Activated CD4-positive, CD25-positive, alpha-beta regulatory T cell treated with anti-CD3 and anti-CD28 coated beads, Interleukin-2, amount 50 U/mL, for 72 hours (primary cell): ENCODE results near the gene EIF6.

Experiments
- DNase-seq: peaks from one replicate; pipeline ENCODE4 v3.0.0; 2021

Gene EIF6

DNA sequence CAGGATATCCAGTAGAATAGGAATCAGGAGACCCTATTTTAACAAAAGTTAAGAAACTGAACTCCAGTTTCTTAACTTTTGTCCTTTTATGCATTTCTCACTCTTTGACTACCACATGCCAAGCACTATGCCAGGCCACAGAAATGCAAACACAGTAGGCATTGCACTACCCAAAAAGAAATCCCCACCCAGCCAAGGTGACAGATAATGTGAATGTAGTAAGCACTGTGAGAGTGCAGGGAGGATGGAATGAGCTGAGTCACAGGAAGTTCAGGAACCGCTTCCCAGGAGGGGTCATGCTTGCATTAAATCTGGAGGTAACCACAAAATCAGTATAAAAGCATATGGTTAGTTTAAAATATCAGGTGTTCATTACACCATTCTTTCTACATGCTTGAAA, 27.7 kb upstream of the EIF6 start:
- DNase-seq, result no peak

DNA sequence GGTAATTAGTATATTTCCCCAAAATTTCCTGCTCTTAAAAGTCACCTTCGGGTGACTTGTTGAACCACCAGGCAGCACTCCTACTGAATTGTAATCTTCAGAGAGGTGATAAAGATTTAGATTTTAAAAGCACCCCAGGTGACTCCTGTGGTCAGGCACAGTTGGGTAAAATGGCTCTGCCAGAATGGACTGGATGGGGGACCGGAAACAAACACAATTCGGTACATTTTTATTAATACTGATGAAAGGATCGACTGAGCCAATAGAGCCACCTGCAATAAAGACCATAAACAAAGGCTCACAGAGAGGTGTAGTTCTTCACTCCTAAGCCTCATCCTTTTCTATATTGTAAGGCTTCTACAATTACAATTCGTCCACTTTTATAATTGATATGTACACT, 27.2 kb upstream of the EIF6 start:
- DNase-seq, result no peak

DNA sequence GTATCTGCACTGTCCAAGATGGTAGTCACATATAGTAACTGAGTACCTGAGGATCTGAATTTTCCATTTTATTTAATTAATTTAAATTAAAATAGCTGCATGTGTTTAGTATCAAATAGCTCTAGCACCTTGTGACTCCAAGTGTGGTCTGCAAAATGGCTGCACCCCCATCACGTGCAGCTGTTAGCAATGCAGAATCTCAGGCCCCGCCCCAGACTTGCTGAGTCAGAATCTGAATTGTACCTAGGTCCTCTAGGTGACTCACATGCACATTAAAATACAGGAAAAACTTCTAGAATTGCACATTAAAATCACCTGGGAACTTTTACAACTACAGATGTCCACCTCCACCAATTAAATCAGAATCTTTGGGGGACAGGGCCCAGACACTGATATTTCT, 26.8 kb upstream of the EIF6 start:
- DNase-seq, result peak; percentile 70

DNA sequence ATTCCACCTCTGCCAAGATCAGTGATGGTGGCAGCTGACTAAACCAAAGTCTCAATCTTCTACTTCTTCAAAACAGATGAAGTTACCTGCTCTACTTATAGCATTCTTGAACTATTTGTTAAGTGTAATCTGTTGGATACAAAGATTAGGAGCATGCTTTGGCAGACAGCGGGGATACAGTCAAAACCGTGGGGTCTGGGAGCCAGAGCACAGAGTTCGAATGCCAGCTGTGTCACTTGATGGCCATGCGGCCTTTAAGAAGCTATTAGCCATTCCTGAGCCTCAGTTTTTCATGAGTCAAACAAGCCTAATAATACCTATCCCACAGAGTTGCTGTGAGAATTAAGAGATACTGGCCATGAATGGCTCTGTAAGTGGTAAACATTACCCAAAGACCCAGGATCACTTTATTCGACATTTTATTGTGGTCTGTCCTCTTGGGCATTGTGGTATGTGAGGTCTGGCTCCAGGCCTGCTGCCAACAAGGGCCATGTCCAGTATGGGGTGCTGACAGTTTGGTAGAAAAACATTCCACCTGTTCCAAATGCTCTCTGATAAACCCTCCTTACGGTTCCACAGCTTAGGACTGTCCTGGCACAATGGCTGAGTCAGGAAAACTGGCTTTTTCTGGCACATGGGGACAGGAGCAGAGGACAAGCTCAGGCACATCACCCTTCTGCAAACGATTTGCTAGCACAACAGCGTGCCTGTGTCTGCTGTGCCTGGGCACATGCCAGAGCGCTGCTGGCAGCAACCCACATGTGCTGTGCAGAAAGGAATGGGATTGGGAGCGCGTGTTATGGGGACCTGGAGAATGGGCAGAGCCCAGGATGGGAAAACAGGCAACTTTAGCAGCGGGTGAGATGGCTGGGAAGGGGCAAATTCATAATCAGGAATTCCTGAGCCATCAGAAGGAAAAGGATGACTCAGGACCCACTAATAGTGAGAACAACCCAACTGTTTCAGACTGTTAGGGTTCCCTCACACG, 23.4 kb upstream of the EIF6 start:
- no peak for DNase-seq

DNA sequence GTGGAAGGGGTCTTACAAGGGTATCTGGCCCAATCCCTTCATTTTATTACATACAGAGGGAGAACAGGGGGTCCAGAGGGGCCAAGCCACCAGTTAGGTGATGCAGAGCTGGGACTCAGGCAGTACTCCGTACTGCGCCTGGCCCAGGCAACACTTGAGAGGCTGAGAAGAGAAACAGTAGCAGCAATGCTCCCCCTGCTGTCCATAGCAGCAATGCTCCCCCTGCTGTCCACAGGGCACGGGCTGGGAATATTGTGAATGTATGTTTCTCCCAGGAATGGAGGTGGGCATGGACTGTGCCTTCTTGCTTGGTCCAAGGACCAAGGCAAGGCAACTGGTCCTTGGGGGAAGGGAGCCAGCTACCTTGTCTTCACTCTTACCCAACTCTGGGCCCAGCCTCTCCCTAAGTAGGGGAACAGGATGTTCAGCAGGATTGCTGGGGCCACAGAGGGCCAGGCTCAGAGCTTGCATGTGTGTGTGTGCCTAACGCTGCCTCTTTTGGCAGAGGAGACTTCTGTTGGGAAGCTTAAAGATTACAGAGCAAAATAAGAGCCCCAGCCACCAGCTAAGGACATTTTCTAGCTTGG, 22.5 kb upstream of the EIF6 start:
- no peak for DNase-seq

DNA sequence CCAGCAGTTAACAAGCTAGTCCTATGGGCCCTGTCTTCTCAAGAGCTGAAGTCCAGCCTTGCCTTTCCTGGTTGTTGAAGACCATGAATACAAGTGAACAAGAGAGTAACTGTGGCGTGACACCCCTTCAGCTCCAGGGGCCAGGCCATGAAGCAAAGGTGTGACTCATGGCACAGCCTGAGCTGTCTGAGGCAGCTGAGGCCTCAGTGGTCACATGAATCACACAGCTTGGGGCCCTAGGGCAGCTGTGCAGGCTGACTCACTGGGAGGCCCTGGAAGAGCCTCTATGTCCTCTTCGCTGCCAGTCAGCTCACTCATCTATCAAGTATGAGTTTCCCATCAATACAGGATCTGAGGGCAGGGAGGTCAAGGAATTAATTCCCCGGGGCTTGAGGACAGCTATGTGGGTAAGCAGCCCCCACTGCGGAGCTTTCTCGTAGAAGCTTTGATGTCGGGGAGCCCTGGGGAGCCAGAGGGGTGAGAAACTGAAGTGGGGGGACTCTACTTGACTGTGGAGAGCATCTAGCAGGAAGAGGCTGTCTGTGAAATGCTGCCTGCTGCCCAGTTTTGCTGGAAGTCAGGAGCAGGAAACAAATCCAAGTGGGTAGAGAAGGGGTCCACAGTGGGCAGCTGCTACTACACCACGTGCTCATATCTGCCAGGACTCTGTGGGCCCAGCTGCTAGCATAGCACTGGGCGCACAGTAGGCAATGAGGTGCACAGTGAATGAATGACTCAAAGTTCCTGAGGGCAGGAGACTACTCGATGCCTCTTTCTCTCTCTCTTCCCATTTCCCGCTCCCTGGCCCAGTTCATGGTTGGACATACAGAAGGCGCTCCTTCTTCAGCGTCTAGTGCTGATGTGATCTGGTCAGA, 21.3 kb upstream of the EIF6 start:
- peak; percentile 71 for DNase-seq

DNA sequence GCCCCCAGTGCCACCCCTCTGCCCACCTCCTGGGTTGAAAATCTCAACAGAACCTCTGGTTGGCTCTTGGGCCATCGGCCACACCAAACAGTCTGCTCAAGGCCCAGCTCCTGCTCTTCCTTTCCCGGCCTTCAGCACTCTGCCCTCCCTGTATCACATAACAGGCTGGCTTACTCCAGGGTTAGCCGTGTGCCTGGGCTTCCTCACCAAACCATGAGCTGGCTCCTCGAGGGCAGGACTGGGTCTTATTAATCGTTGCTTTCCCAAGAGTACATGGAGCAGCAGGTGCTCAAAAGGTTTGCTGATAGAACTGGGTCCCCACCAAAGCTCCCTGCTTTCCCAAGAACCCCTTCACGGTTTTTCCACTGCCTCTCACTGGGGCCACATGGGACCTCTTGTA, 20.4 kb upstream of the EIF6 start:
- DNase-seq, result no peak

DNA sequence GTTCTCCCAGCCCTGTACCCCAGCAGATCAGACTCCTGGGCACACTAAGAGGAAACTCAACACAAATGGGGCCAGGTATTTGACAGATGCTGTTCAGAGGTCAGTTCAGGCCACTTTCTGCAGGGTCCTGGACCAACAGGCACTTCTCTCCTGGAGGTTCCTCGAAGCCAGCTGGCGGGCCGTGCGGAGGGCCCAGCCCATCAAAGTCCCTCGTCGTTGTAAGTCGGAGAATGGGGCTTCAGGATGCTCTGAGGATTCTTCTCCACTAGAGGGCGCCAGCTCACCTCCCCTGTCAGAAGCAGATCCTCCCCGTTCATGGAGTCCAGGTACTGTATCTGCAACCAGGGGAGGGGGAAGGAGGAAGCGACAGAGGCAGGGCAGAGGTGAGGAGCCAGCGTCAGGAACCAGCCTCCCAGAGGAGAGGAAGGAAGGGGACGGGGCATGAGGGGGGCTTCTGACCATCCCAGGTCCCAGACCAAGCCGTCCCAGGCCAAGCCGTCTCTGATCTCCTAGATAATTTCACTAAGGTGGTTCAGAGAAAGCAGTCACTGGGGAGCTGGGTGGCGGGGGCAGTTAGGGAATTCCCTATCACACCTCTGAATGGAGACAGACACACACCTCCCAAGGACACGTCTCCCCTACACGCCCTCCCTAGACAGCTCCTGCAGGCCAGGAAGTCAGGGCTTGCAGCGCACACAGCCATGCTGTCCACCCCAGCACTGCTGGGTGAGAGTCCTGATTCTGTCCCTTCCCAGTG, 19.3 kb upstream of the EIF6 start:
- peak; percentile 82 for DNase-seq

DNA sequence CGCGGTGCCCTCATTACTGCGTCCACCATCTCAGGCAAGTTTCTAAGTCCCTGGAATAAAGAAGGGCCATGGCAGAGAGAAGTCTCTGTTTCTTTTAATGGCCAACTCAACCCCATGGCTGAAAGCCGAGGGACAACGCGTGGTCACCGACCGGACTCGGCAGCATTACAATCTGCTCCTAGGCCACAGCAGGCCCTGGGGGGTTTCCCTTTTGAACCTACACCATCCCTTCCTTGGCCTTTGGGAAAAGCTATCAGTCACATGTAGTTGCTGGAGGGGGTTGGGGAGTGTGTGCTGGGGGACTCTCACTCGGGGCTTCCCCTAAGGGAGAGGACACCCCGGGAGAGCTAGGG, 18.8 kb upstream of the EIF6 start:
- DNase-seq, result no peak

DNA sequence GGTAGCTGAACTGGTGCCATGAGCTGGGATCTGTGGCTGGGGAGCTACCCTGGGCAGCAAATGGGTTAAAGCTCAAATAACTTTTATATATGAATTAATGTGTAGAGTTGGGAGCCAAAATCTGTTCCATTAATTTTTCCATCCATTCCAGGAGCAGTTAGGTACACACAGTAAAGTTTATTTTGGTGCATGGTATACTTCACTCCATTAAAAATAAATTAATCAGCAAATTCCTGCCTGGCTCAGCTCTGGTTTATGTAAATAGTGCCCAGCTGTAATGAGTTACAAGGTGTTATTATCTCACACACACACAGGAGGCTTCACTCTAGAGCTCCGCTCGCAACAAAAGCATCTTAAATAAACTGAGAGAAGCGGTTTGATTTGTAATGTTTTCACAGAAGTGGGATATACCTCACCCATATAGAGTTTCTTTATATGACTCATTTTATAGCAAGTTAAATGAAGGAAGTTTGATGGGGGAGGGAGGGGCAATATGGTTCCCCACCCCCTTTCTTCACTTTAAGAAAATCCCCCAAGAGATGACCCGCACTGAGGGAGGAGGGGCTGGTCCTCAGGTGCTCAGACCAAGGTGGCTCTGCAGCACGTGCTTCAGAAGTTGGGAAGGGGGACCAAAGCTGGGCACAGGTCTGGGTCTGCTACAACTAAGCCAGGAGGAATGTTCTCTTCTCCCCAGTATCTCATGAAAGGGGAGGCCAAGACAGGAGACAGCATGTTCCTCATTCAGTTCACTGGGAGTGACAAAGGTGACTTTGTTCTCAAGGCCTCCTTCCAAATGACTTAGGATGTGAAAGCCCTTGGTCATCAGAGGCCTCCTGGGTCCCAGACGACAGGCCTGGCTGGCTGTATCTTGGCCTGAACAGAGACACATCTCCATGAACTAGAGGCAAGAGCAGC, 18.1 kb upstream of the EIF6 start:
- no peak for DNase-seq

DNA sequence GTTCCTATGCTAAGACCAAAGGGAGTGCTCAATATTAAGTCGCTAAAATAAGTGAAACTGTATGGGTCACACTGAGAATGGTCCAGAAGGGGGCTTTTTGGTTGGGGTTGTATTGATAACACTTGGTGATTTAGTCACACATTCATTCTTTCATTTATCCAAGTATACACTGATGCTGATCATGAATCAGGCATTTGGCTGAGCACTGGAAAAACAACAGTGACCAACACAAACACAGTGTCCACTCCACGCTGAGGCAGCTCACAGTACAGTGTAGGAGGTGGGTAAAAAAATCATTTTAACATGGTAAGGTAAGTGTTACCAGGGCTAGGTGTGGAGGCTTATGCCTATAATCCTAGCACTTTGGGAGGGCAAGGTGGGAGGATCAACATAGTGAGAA, 16.9 kb upstream of the EIF6 start:
- DNase-seq, result no peak

DNA sequence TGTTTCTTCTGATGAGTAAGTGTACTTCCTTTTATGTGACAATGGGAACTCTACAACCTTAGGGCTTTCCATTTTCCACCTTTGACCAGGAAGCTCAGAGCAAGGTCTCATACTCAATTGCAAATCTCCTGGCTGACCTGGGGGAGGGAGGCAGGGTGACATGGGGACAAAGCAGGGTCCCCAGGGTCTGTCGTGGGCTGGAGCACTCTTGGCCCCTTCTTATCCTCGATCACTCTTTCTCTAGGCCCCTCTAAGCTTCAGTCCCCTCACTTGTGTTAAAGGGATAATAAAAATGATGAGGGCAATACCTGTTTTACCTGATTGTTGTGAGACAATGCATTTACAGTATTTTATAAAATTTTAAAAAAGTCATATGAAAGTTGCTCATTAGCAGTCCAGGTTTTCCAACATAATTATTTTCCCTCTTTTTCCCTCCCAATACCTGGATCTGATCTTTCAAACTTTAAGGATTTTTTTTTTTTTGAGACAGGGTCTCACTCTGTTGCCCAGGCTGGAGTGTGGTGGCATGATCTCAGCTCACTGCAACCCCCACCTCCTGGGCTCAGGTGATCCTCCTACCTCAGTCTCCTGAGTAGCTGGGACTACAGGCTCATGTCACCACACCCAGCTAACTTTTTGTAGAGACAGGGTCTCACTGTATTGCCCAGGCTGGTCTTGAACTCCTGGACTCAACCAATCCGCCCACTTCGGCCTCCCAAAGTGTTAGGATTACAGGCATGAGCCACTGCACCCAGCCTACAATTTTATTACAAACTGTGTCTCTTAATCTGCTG, 16.1 kb upstream of the EIF6 start:
- no peak for DNase-seq

DNA sequence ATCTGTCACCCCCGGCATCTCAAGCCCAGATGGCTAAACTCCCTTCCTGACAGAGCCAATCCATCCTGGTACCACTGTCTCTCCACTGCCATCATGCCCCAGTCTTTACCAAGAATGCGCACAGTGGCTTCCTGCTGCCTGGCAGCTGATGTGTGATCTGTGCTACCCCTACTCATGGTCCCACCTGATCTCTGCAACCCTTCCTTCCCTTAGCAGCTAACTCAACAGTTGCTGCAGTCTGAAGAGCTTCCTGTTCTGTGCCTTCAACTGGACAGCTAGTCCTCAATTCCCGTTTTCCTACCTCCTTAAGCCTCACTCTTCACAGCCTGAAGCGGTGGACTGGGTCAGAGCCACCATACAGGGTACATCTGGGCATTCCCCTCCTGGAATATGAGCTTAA, 15.2 kb upstream of the EIF6 start:
- no peak for DNase-seq

DNA sequence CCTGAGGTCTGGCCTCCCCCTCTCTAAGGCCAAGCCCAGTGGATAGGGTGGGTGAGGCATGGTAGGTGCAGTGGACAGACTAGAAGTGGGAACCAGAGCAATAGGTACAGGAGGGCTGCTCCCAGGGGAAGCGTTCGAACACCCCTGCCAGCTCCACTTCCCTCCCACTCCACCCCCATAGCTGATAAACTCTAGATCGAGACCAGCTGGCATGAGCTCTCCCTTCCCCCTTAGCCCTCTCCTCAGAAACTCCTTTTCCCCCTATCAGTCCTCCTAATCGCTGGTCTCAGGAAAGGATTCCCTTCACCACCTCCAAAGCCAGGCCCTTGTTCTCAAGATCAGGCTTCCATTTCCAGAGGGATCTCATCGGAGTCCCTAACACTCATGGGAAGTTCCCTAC, 13.7 kb upstream of the EIF6 start:
- DNase-seq, result no peak

DNA sequence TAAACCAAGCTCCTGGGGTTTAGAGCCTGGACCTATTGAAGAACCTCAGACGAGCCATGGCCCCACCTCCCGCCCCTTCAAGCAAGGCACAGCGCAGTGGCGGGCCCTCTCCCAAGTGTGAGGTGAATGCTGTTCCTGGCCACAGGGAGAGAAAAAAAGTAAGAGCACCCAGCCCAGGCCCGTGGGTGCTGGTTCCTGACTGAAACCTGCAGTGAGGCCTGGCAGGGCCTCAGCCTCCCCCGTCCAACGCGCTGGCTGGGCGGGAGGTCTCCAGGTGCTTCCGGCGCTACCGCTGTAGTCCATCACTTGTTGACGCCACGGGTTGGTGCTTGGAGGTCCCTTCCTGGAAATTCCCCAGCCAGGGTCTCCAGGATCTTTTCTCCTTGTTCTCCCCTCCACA, 13.2 kb upstream of the EIF6 start:
- no peak for DNase-seq

DNA sequence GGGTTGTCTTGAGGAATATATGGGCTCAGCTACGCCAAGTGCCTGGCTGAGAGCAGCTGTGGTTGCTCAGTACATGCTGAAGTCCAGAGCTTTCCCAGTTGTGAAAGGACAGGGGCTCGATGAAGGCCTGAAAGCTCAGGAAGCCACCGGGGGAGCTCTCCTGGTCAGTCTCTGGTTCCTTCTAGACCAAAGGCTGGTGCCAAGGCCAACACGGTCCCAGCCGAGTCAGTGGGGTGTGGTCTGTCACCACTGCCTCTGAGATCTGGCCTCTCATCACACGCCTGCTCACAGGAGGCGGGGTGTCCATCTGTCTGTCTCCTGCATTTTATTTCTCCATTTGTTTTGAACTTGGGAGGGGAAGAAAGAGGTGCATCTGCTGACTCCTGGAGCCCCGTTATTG, 12.6 kb upstream of the EIF6 start:
- no peak for DNase-seq

DNA sequence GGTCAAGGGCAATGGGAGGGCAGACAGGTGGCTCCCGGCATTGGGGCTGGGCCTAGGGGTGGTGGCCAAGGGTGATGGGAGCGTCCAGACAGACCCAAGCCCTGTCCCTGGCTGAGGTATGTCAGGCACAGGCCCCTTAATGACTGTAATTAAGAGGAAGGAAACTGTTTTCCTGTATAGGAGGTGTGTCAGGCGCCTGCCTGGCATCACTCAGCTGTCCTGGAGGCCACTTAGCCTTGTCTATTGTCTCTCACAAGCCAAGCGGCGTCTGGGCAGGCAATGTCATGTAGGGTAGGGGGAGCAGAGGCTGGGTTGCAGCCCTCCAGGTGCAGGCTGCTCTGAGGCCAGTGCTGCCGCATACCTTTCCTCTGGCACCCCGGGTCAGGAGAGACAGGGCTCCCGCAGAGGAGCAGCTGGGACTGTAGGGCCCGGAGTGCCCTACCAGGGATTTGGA, 11.6 kb upstream of the EIF6 start:
- no peak for DNase-seq

DNA sequence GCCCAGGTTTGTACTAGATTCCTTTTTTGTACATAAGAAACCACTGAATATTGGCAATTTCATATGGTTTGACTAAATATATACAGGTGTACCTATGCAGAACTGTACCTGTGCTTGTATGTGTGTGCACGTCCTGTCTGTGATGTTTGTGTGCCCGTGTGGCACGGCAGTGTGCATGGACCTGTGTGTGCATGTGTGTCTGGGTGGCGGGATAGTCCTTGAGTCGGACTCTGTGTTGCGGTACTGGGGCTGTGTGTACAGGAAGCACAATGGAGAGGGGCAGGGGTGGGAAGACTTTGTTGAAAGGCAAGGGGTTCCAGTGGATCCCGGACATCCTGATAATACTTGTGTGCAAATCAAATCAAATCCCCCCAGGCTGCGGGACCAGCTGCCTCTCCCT, 11.1 kb upstream of the EIF6 start:
- no peak for DNase-seq

DNA sequence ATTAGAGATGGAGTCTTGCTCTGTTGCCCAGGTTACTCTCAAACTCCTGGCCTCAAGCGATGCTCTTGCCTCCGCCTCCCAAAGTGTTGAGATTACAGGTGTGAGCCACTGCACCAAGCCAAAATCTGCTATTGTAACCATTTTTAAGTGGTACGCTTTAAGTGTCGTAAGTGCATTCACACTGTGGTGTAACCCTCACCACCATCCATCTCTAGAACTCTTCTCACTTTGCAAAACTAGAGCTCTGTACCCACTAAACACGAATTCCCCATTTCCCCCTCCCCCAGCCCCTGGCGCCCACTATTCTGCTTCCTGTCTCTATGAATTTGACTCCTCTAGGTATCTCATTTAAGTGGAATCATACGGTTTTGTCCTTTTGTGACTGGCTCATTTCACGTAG, 10.5 kb upstream of the EIF6 start:
- DNase-seq, result no peak

DNA sequence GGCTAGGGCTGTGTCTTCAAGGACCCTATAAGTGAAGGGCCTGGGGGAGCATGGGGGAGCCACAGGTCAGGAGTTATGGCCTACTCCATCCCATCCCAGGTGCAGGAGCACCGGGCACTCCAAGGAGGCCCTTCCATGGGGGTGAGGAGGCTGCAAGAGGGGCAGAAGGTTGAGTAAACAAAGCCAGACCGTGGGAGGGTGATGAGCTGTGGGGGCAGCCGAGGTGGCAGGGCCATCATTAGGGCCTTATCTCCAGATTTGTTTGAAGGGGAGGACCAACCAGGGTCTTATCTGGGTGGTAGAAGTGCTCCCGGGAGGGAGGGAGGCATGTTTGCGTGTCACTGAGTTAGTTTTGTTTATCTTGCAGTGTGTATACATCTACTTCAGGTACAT, 9.7 kb upstream of the EIF6 start:
- no peak for DNase-seq
